Aorta (tissue), 5 donors: Measurements from ENCODE around the gene IFNW1. TPM values are rescaled to one million over a fixed set of nuclear protein-coding genes. Genes with fewer than 3 reads are reported as not detected.
"Not testable (repeated sequence)": the region's sequence is repeated elsewhere in the genome, so short reads cannot be mapped to it uniquely, and the experiment has no call there.

Experiments used
- ATAC-seq: fragments of 200-7000 bp; cut with Tn5 transposase; one replicate; pipeline ENCODE4 v1.9.1; 2022; ENCODE audit warnings: moderate library complexity; ENCODE audit not compliant: low FRiP score
- DNase-seq, 2 donors: peaks; one replicate each; pipeline ENCODE4 v3.0.0-alpha.2; 2020
- H3K27ac ChIP-seq, 2 donors: one replicate each; pipeline ENCODE4 v1.5.1; 2013; ENCODE audit warnings: low read length in 2 of 2, mild to moderate bottlenecking in 2 of 2, moderate library complexity in 2 of 2, control low read depth in 1 of 2, inconsistent platforms in 1 of 2, low read depth in 1 of 2
- H3K27me3 ChIP-seq, 2 donors: one replicate each; pipeline ENCODE4 v1.6.1; 2013; ENCODE audit warnings: control low read depth in 1 of 2, low read length in 1 of 2, mild to moderate bottlenecking in 1 of 2, moderate library complexity in 1 of 2; ENCODE audit not compliant: insufficient read depth in 2 of 2, control insufficient read depth in 1 of 2
- H3K36me3 ChIP-seq, 2 donors: one replicate each; pipeline ENCODE4 v1.6.1; 2013; ENCODE audit warnings: control low read depth in 1 of 2, low read length in 1 of 2, mild to moderate bottlenecking in 1 of 2; ENCODE audit not compliant: insufficient read depth in 2 of 2, control insufficient read depth in 1 of 2
- H3K4me1 ChIP-seq, 2 donors: one replicate each; pipeline ENCODE4 v1.6.1; 2013; ENCODE audit warnings: low read length in 2 of 2, control low read depth in 1 of 2, mild to moderate bottlenecking in 1 of 2, moderate library complexity in 1 of 2; ENCODE audit not compliant: insufficient read depth in 2 of 2, control insufficient read depth in 1 of 2
- H3K4me3 ChIP-seq, 2 donors: one replicate each; pipeline ENCODE4 v1.5.1; 2013; ENCODE audit warnings: low read length in 2 of 2, control low read depth in 1 of 2, mild to moderate bottlenecking in 1 of 2
- H3K9me3 ChIP-seq: one replicate; pipeline ENCODE4 v1.6.1; 2013; ENCODE audit warnings: mild to moderate bottlenecking, low read length; ENCODE audit not compliant: control insufficient read depth
- WGBS, 2 donors: extraction: QIAGEN DNeasy Blood & Tissue Kit; methylation state at CpG; one replicate each; pipeline ENCODE4 v1.1.7; 2013; 5-methylcytosine and 5-hydroxymethylcytosine counted together
- intact Hi-C, 2 donors: fragments of 100-400 bp; cut with DNase I; formaldehyde crosslinking; loops; one replicate each; pipeline versions ENCODE4 v1.14.2 to v1.15.0; 2022
- long read RNA-seq, 2 donors: library from polyadenylated mRNA; unstranded; transcript quantifications; one replicate each; pipeline ENCODE4 v2.0.0, GENCODE V29; 2020 to 2021
- polyA plus RNA-seq, 2 donors: library from polyadenylated mRNA; stranded (reverse); fragments of 200-250 nt; gene quantifications; one replicate each; pipeline ENCODE4 v1.2.3, GENCODE V29; 2013
- total RNA-seq, 2 donors: library from RNA; stranded (reverse); fragmentation: NEBNext Ultra II Directional; extraction: Animal tissue kit (Norgen Biotek cat#: 25700); gene quantifications; one replicate each; pipeline ENCODE4 v1.2.1, GENCODE V29; 2021
- donor health status: healthy with polysubstance abuse.
- donor health status: Bipolar disorder and iron deficiency.
- donor health status: DM: no; HTN: no; CAD: no.
- donor health status: DM: no; HTN: no; CAD: no.
- donor health status: DM: yes; HTN: yes; CAD: no.

The IFNW1 gene
- total RNA-seq = not detected
- polyA plus RNA-seq = not detected
- long read RNA-seq, donor 1 = 0 reads
- long read RNA-seq, donor 2 = 0 reads

DNA sequence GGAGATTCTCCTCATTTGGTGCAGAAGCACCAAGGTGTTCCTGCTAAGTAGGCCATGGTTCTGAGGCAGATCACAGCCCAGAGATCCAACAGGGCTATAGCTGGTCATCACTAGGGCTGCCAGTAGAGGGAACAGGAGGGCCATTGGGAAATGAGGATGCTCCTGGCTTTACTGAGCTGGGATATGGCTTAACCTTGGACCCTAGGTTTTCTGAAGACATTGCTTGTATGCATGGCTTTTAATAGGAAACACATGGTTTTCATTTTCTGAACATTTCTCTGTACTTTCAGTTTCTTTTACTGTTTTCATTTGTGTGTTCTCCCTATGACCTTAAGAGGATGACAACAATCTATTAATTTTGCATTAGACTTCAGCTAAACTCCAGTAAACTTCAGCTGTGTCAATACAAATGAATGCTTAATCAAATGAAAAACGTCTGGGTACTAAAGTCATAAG, at the start of gene IFNW1:
Gene IFNW1 (minus strand): TSS at position 406 of the 456 bp plus-strand sequence. CDS start 262 bp downstream, at position 144.
- Histone ChIP-seq H3K4me1 (no peaks in the 10 kb centered on the region), H3K4me3 (no peak within 1 kb of the TSS), H3K36me3 (no peaks in the 10 kb centered on the region), H3K27me3 (no peaks in the 10 kb centered on the region), H3K27ac (no peak within 1 kb of the TSS), H3K9me3 (no peaks in the 10 kb centered on the region)
- ATAC-seq = no peak
- intact Hi-C loops = no loop called here
- no peak for DNase-seq
- 13 to 25% methylated on average over 1 of the region's 1 CpG for WGBS, 2 donors

- 65 to 80% methylated on average over 3 of the region's 3 CpGs for WGBS, 2 donors
- H3K9me3 ChIP-seq, DNase-seq, H3K27me3 ChIP-seq, H3K36me3 ChIP-seq, H3K27ac ChIP-seq, H3K4me1 ChIP-seq, intact Hi-C loops, ATAC-seq, H3K4me3 ChIP-seq: not testable (repeated sequence)
Observed at GRCh38 chr9:21187487-21187886, 45.9 kb upstream of the IFNW1 start, which contains the start of gene IFNA4. IFNA4 (minus strand) TSS chr9:21187587; CDS start chr9:21187531, 56 bp downstream.

- 31 to 32% methylated on average over 4 of the region's 4 CpGs for WGBS, 2 donors
- H3K9me3 ChIP-seq, H3K4me1 ChIP-seq, H3K4me3 ChIP-seq, DNase-seq, H3K36me3 ChIP-seq, intact Hi-C loops, H3K27me3 ChIP-seq, H3K27ac ChIP-seq, ATAC-seq: not testable (repeated sequence)
Observed at GRCh38 chr9:21182810-21183736, 41.4 kb upstream of the IFNW1 start.

DNA sequence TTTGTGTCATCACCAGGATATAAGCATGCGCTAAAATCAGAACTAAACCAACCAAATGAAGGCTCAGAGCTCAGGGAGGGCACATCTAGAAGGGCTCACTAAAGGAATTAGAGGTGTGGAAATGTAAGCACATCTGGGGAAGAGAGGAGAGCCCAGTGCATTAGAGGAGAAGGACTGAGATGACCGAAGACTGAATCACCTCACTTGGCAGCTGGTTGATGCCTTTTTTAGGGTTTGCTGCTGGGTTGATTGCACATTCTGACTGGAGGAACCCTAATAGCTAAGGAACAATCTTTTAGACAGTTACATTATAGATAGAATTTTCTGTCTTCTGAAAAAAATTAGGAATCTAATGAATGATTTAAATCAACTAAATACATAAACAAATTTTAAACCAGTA, 33.0 kb upstream of the IFNW1 start:
- no peaks in the 10 kb centered on the region for H3K9me3 ChIP-seq
- DNase-seq (no peak), ATAC-seq (no peak)
- intact Hi-C loops = no loop called here
- H3K4me3 ChIP-seq = no peak overlapping the region
- 82 to 83% methylated on average over 2 of the region's 2 CpGs for WGBS, 2 donors
- H3K4me1 ChIP-seq = no peaks in the 10 kb centered on the region
- no peaks in the 10 kb centered on the region for H3K36me3 ChIP-seq
- no peaks in the 10 kb centered on the region for H3K27me3 ChIP-seq
- no peak overlapping the region for H3K27ac ChIP-seq

DNA sequence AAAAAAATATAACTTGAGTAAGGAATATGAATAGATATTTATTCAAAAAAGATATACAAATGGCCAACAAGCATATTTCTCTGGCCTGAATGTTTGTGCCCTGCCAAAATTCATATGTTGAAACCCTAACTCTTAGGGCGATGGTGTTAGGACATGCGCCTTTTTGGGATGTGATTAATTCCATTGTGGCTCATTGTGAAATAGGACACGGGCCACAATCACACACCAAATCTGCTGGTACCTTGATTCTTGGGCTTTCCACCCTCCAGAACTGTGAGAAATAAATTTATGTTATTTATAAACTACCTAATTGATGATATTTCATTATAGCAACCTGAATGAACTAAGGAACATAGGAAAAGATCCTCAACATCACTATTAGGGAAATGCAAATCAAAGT, 30.5 kb upstream of the IFNW1 start:
- intact Hi-C loops = no loop called here
- H3K4me3 ChIP-seq = no peak overlapping the region
- no peaks in the 10 kb centered on the region for H3K4me1 ChIP-seq
- H3K27ac ChIP-seq = no peak overlapping the region
- ATAC-seq (no peak), DNase-seq (no peak)
- no peaks in the 10 kb centered on the region for H3K27me3 ChIP-seq
- 85 to 86% methylated on average over 3 of the region's 3 CpGs for WGBS, 2 donors
- no peaks in the 10 kb centered on the region for H3K9me3 ChIP-seq
- H3K36me3 ChIP-seq = no peaks in the 10 kb centered on the region

DNA sequence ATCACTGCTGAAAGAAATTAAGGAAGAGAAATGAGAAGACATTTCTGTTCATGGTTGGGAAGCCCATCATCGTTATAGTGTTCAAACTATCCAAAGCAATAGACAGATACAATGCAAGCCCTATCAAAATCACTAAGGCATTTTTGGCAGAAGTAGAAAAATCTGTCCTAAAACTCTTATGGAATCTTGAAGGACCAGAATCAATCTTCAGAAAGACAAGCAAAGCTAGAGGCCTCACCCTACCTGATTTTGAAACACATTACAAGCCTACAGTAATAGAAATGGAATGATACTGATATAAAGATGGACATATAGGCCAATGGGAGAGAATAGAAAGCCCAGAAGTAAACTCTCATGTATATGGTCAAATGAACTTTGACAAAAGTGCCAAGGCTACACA, 29.7 kb upstream of the IFNW1 start:
- Histone ChIP-seq H3K27ac (no peak overlapping the region), H3K4me1 (no peaks in the 10 kb centered on the region), H3K4me3 (no peak overlapping the region), H3K27me3 (no peaks in the 10 kb centered on the region), H3K36me3 (no peaks in the 10 kb centered on the region), H3K9me3 (no peaks in the 10 kb centered on the region)
- intact Hi-C loops = no loop called here
- ATAC-seq (no peak), DNase-seq (no peak)
- 74 to 77% methylated on average over 1 of the region's 1 CpG for WGBS, 2 donors

GRCh38 chr9:21166560-21166959, 24.9 kb upstream of the IFNW1 start, which contains the start of gene IFNA21:
IFNA21 (minus strand) TSS chr9:21166660; CDS start chr9:21166612, 48 bp downstream.
- intact Hi-C loops, H3K4me3 ChIP-seq, DNase-seq, H3K4me1 ChIP-seq, H3K27ac ChIP-seq, H3K27me3 ChIP-seq, ATAC-seq, H3K9me3 ChIP-seq, H3K36me3 ChIP-seq: not testable (repeated sequence)
- 58 to 67% methylated on average over 2 of the region's 2 CpGs for WGBS, 2 donors

DNA sequence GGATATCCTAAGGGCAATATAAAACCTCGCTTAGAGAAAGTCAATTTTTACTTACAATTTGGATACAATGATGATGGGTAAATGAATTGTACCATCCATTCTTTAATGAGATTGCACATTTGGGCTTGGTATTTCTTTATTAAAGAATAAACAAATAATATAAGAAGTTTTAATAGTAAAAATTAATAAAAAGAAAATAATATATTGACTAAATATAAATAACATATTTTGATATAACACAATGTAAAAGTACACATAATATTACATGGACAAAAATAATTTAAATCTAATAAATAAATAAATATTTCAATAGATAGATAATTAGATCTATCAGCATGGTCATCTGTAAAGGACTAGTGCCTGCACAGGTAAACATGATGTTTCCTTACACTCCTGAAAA, 23.9 kb upstream of the IFNW1 start:
- H3K4me1 ChIP-seq = no peaks in the 10 kb centered on the region
- H3K27ac ChIP-seq = no peak overlapping the region
- H3K36me3 ChIP-seq = no peaks in the 10 kb centered on the region
- no peaks in the 10 kb centered on the region for H3K9me3 ChIP-seq
- no peak for ATAC-seq
- intact Hi-C loops = no loop called here
- H3K27me3 ChIP-seq = peaks cover 0 to 1% of the 10 kb centered on the region in 2 donors
- no peak overlapping the region for H3K4me3 ChIP-seq
- WGBS, 2 donors = 84 to 90% methylated on average over 1 of the region's 1 CpG
- DNase-seq = no peak

DNA sequence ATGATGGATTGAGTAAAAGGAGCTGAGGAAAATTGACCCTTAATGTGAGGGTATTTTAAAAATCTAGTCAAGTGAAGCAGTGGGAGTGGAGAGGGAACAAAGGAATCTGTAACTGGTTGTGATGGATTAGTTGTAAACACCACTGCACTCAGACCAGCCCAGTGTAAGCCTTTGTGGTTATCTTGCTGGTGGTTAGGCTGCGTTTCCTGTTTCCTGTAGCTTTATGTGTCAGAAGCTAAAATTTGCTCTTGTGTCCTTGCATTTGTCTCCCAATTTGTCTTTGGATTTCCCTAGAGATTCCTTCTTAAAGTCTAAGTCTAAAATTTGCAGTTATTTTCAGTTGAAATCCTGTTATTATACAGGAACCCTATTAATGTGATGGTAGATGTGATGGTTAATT, 18.5 kb upstream of the IFNW1 start:
- no peaks in the 10 kb centered on the region for H3K4me1 ChIP-seq
- H3K4me3 ChIP-seq = no peak overlapping the region
- peaks cover 0 to 1% of the 10 kb centered on the region in 2 donors for H3K27me3 ChIP-seq
- 9 to 16% methylated on average over 1 of the region's 1 CpG for WGBS, 2 donors
- no peaks in the 10 kb centered on the region for H3K9me3 ChIP-seq
- no peak for DNase-seq
- intact Hi-C loops = no loop called here
- no peak for ATAC-seq
- no peak overlapping the region for H3K27ac ChIP-seq
- H3K36me3 ChIP-seq = no peaks in the 10 kb centered on the region
